AG04450 (cell line): Measurements from ENCODE around the gene SHBG. TPM values are rescaled to one million over a fixed set of nuclear protein-coding genes. Genes with fewer than 3 reads are reported as not detected.

ENCODE experiments used
- CTCF ChIA-PET: fragments of 300-600, 350-600 bp; formaldehyde crosslinking; extraction: SDS; loops from one replicate; lab custom pipeline; 2022; ENCODE audit warnings: antibody characterized with exemption, inconsistent platforms; lab: Charles Lee
- POLR2A ChIA-PET: fragments of 350-600 bp; formaldehyde crosslinking; extraction: SDS; loops from one replicate; lab custom pipeline; 2021; ENCODE audit warnings: antibody characterized with exemption, inconsistent platforms; lab: Yijun Ruan, JAX
- DNase-seq: peaks from one replicate; pipeline ENCODE4 v3.0.0-alpha.2; 2011; ENCODE audit warnings: low read depth, low spot score
- H3K27ac ChIP-seq: one replicate; pipeline ENCODE4 v1.5.1; 2012; ENCODE audit warnings: low read depth, low read length, control low read depth
- H3K27me3 ChIP-seq: one replicate; pipeline ENCODE4 v1.6.0; 2012; ENCODE audit warnings: low read length; ENCODE audit not compliant: control insufficient read depth, insufficient read depth
- H3K4me3 ChIP-seq: 2 replicates; pipeline ENCODE4 v1.5.1; 2011; ENCODE audit warnings: mild to moderate bottlenecking, low read depth, low read length, control low read depth
- H3K9me3 ChIP-seq: 2 replicates; pipeline ENCODE4 v1.5.1; 2012; ENCODE audit warnings: low read length; ENCODE audit not compliant: control insufficient read depth, insufficient read depth
- CTCF ChIP-seq: IDR thresholded peaks from 2 replicates; pipeline ENCODE4 v1.5.1; 2011; ENCODE audit warnings: low read depth, low read length, control low read depth, inconsistent platforms
- polyA plus RNA-seq: library from polyadenylated mRNA; depleted of rRNA; stranded (reverse); fragments of >200 nt; gene quantifications from 2 replicates; pipeline ENCODE4 v1.2.3, GENCODE V29; 2011

Gene SHBG
- polyA plus RNA-seq, 1 experiment, result 0.35 TPM

- Histone ChIP-seq H3K4me3 (peak overlapping the region; percentile 34), H3K9me3 (no peaks in the 10 kb centered on the region), H3K27ac (peak overlapping the region; percentile 94), H3K27me3 (no peaks in the 10 kb centered on the region)
- CTCF ChIA-PET, result interaction anchor here (0.5 to 2.4 kb wide), 28 partner anchors 8 to 544 kb away, joined by 3 to 39 read pairs (median 5); partner anchors contain the start of genes CD68, FXR2, NEURL4 and SENP3
- no peak for DNase-seq
- POLR2A ChIA-PET, result interaction anchor here (0.9 to 2.8 kb wide), 9 partner anchors 8 to 105 kb away, joined by 3 to 22 read pairs (median 4); partner anchors contain the start of genes CD68, POLR2A, SAT2 and SENP3
- TF ChIP-seq CTCF, result peak; percentile 87
Measured at GRCh38 chr17:7589204-7589868, 40.6 kb upstream of the SHBG start.

GRCh38 chr17:7589891-7590691 lies 39.8 kb upstream of the SHBG start, which contains the start of gene SOX15:
Gene SOX15 (minus strand): TSS chr17:7590094. CDS start chr17:7589676, 418 bp downstream.
- Histone ChIP-seq H3K4me3 (peak within 1 kb of the TSS; percentile 34), H3K9me3 (no peaks in the 10 kb centered on the region), H3K27me3 (no peaks in the 10 kb centered on the region), H3K27ac (peak within 1 kb of the TSS; percentile 94)
- POLR2A ChIA-PET, result interaction anchor here (0.6 to 2.8 kb wide), 9 partner anchors 9 to 97 kb away, joined by 3 to 22 read pairs (median 4); partner anchors contain the start of genes CD68, SAT2, SENP3 and TP53
- DNase-seq, result no peak
- CTCF ChIA-PET, result interaction anchor here (0.5 to 2.4 kb wide), 20 partner anchors 11 to 544 kb away, joined by 3 to 39 read pairs (median 6); partner anchors contain the start of genes FXR2, SENP3, TMEM95 and TP53
- TF ChIP-seq CTCF, result no peak

GRCh38 chr17:7590743-7591142 lies 39.2 kb upstream of the SHBG start:
- Histone ChIP-seq H3K9me3 (no peaks in the 10 kb centered on the region), H3K4me3 (no peak overlapping the region), H3K27ac (peak overlapping the region; percentile 86), H3K27me3 (no peaks in the 10 kb centered on the region)
- no peak for DNase-seq
- CTCF ChIA-PET, result interaction anchor here (0.8 to 2.4 kb wide), 5 partner anchors 30 to 545 kb away, joined by 3 to 29 read pairs (median 10); partner anchors contain the start of genes SENP3 and TMEM95
- TF ChIP-seq CTCF, result no peak
- POLR2A ChIA-PET, result interaction anchor here (0.6 to 2.8 kb wide), 3 partner anchors 11 to 96 kb away, joined by 3 to 22 read pairs (median 9); partner anchors contain the start of genes CD68, TP53 and WRAP53

- POLR2A ChIA-PET, result no interaction called here
- no peak overlapping the region for H3K27ac ChIP-seq
Measured at GRCh38 chr17:7591596-7591995, 38.3 kb upstream of the SHBG start.

More at GRCh38 chr17:7591596-7591995, 38.3 kb upstream of the SHBG start:
- Histone ChIP-seq H3K4me3 (no peak overlapping the region), H3K27me3 (no peaks in the 10 kb centered on the region), H3K9me3 (no peaks in the 10 kb centered on the region)
- no peak for DNase-seq
- no peak for TF ChIP-seq CTCF
- CTCF ChIA-PET, result interaction anchor here (0.9 kb wide), 1 partner anchor 77 kb away, joined by 3 read pairs; no protein-coding TSS in a partner anchor
